GM13976 (cell line): Measurements from ENCODE around the gene MZF1.

Experiments used
- DNase-seq: peaks from one replicate; pipeline ENCODE4 v3.0.0; 2012; ENCODE audit warnings: low spot score
- in situ Hi-C: fragments of 300-500 bp; cut with MboI; formaldehyde crosslinking; loops from one replicate; pipeline ENCODE4 v1.12.0; 2022; ENCODE audit warnings: low sequenced_read_pairs, mixed read lengths, inconsistent platforms; ENCODE audit not compliant: unreplicated experiment
- TF ChIP-seq, protein P1 (sequence below): IDR thresholded peaks from 2 replicates; pipeline ENCODE4 v1.5.1; 2012; ENCODE audit warnings: borderline replicate concordance, mild to moderate bottlenecking; ENCODE audit not compliant: insufficient read depth; ENCODE audit errors: extremely low read depth, missing control alignments, control extremely low read depth

The MZF1 gene

DNA sequence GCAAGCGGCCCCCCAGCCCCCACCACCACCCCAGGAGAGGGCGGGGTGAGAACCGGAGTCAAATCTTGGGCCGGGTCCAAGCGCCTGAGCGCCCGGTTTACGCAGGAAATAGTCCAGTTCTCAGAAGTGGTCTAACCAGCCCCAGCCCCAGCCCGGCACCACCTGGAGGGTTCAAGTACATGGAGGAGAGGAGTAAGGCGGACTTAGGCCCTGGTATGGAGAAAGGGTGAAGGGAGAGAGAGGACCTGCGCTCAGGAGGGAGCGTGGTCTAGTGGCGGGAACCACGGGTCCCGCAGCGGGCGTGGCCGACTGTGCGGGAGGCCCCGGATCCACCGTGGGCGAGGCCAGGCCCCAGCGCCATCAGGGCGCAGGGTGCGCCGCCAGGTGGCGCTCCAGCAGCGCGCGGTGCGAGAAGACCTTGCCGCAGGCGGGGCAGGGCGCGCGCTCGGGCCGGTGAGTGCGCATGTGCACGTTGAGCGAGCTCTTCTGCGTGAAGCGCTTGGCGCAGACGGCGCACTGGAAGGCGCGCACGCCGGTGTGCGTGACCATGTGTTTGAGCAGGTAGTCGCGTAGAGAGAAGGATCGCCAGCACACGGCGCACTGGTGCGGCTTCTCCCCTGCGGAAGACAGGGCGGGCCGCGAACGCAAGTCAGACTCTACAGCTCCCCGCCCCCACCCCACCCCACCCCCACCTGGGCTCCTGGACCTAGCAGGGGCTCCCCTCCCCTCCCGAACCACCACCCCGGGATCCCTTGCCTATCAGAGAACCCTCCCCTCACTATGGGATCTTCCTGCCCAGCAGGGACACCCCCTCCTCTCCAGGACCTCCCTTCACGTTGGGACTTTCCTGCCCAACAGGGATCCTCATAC lies 59.2 kb downstream of the MZF1 start:
- TF ChIP-seq, protein P1, sequence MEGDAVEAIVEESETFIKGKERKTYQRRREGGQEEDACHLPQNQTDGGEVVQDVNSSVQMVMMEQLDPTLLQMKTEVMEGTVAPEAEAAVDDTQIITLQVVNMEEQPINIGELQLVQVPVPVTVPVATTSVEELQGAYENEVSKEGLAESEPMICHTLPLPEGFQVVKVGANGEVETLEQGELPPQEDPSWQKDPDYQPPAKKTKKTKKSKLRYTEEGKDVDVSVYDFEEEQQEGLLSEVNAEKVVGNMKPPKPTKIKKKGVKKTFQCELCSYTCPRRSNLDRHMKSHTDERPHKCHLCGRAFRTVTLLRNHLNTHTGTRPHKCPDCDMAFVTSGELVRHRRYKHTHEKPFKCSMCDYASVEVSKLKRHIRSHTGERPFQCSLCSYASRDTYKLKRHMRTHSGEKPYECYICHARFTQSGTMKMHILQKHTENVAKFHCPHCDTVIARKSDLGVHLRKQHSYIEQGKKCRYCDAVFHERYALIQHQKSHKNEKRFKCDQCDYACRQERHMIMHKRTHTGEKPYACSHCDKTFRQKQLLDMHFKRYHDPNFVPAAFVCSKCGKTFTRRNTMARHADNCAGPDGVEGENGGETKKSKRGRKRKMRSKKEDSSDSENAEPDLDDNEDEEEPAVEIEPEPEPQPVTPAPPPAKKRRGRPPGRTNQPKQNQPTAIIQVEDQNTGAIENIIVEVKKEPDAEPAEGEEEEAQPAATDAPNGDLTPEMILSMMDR, result peak; percentile 100
- in situ Hi-C loops, result no loop called here
- DNase-seq, result peak; percentile 98

DNA sequence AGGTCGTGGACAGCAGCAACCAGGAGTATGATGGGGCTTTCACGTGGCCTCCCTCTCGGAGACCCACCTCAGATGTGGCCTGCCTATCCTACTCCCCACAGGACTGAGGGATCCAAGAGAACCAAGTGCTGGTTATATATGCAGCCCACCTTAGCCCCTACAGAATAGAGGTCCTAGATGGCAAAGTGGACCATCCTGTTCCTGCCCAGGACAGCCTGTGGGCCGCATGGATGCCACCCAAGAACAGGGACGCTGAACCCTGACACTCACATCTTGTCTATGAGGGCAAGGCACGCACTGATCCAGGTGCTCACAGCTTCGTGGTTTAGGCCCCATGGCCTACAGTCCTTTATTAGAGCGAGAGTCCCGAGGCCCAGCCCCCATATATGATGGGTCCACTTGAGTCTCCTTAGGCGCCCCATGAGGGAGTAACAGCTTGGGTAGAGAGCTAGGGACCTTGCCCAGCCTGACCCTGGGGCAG lies 59.9 kb downstream of the MZF1 start:
- in situ Hi-C loops, result no loop called here
- TF ChIP-seq, protein P1, result no peak
- no peak for DNase-seq
